SU-DHL-6 (cell line): ENCODE measurements around the gene SPEG.

Experiments used
- EZH2phosphoT487 ChIP-seq: fragments of 200-600 bp; sonication (generic), shearing (Covaris generic); conservative IDR thresholded peaks from 2 replicates; pipeline ENCODE4 v1.6.1; 2018; ENCODE audit warnings: mild to moderate bottlenecking, antibody characterized with exemption, low read length, moderate library complexity, mixed read lengths
- TF ChIP-seq, protein P1 (sequence below): fragments of 200-600 bp; sonication (generic); IDR thresholded peaks from one replicate; pipeline ENCODE4 v1.5.1; 2017; ENCODE audit warnings: antibody characterized with exemption, mild to moderate bottlenecking, low read length, moderate library complexity; ENCODE audit not compliant: insufficient read depth, poor library complexity, severe bottlenecking

GRCh38 chr2:219512524-219513216 is 78.0 kb downstream of the SPEG start:
- TF ChIP-seq, protein P1, sequence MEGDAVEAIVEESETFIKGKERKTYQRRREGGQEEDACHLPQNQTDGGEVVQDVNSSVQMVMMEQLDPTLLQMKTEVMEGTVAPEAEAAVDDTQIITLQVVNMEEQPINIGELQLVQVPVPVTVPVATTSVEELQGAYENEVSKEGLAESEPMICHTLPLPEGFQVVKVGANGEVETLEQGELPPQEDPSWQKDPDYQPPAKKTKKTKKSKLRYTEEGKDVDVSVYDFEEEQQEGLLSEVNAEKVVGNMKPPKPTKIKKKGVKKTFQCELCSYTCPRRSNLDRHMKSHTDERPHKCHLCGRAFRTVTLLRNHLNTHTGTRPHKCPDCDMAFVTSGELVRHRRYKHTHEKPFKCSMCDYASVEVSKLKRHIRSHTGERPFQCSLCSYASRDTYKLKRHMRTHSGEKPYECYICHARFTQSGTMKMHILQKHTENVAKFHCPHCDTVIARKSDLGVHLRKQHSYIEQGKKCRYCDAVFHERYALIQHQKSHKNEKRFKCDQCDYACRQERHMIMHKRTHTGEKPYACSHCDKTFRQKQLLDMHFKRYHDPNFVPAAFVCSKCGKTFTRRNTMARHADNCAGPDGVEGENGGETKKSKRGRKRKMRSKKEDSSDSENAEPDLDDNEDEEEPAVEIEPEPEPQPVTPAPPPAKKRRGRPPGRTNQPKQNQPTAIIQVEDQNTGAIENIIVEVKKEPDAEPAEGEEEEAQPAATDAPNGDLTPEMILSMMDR: no peak
- no peak for TF ChIP-seq EZH2phosphoT487
